Measurements from ENCODE around the gene SYNM.

The SYNM gene

DNA sequence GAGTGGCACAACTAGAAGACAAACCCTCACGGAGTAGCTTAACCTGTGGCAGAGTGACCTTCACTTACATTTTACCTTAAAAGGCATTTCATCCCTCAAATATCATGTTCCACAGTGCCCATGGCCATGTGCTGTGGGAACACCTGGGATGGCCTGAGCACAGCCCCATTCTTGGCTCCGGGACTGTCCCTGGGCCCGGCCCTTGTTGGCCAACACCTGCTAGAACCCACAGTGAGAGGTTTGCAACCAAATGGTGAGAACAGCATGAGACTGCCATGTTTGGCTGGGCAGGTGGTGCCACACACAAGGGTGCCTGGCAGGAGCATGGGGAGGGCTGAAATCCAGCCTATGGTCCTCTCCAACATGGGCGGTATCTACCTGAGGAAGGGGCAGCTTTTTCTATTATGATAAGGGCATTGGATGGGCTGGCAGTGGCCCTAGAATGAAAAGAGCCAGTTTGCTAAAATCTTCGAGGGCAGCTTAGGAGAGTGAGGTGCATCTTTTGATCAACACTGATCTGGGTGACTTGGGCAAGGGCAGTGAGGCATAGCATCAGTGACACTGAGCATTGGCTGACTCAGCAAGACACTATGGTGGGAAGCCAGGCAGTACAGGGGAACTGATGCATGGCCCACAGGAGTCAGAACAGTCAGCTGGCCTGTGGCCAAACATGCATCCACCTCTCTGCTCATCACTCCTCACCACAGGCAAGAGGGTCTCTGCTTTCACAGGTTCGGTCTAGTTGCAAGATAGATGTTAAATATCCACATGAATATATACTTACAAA lies 53.9 kb downstream of the SYNM start:
- TF ChIP-seq POLR2AphosphoS5 (IDR thresholded peaks at IDR 0.05; ENCODE audit: low read depth, low read length) = no peak

DNA sequence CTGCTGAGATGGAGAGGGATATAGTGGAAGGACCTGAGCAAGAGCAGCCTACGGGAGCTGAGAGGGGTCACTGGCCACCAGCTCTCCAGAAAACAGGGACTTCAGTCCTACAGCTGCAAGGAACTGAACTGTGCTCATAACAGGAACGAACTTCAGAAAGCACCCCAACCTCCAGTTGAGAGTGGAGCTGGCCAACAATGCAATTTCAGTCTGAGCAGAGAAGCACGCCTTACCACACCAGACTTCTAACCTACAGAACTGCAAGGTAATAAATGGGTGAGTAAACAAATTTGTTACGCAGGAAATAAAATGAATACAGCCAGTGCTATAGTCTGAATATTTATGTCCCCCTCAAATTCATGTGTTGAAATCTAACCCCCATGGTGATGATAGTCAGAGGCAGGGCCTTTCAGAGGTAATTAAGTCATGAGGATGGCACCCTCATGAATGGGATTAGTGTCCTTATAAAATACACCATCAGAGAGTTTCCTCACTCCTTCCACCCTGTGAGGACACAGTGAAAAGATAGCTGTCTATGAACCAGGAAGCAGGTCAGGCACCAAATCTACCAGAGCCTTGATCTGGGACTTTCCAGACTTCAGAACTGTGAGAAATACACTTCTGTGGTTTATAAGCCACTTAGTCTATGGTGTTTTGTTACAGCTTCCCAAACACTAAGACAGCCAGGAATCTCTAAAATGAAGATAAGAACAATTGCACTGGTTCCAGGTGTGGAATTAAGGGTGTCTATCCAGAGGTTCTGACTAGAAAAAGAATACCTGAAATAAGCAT lies 58.6 kb downstream of the SYNM start:
- TF ChIP-seq POLR2AphosphoS5 (IDR thresholded peaks at IDR 0.05; ENCODE audit: low read depth, low read length) = no peak
- TF ChIP-seq SIN3A (IDR thresholded peaks at IDR 0.05; ENCODE audit: borderline replicate concordance, insufficient read depth, low read length) = no peak
- no peak for TF ChIP-seq FOXP2 (optimal IDR thresholded peaks at IDR 0.05; ENCODE audit: borderline replicate concordance, extremely low read depth, extremely low read length, insufficient read depth)
- TF ChIP-seq, protein P1, sequence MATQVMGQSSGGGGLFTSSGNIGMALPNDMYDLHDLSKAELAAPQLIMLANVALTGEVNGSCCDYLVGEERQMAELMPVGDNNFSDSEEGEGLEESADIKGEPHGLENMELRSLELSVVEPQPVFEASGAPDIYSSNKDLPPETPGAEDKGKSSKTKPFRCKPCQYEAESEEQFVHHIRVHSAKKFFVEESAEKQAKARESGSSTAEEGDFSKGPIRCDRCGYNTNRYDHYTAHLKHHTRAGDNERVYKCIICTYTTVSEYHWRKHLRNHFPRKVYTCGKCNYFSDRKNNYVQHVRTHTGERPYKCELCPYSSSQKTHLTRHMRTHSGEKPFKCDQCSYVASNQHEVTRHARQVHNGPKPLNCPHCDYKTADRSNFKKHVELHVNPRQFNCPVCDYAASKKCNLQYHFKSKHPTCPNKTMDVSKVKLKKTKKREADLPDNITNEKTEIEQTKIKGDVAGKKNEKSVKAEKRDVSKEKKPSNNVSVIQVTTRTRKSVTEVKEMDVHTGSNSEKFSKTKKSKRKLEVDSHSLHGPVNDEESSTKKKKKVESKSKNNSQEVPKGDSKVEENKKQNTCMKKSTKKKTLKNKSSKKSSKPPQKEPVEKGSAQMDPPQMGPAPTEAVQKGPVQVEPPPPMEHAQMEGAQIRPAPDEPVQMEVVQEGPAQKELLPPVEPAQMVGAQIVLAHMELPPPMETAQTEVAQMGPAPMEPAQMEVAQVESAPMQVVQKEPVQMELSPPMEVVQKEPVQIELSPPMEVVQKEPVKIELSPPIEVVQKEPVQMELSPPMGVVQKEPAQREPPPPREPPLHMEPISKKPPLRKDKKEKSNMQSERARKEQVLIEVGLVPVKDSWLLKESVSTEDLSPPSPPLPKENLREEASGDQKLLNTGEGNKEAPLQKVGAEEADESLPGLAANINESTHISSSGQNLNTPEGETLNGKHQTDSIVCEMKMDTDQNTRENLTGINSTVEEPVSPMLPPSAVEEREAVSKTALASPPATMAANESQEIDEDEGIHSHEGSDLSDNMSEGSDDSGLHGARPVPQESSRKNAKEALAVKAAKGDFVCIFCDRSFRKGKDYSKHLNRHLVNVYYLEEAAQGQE (IDR thresholded peaks at IDR 0.05; ENCODE audit: insufficient read depth in 1 of 2, low read depth in 2 of 2, low read length in 2 of 2) = no peak
- TF ChIP-seq TAF1 (IDR thresholded peaks at IDR 0.05; ENCODE audit: borderline replicate concordance, insufficient read depth, low read length) = no peak

DNA sequence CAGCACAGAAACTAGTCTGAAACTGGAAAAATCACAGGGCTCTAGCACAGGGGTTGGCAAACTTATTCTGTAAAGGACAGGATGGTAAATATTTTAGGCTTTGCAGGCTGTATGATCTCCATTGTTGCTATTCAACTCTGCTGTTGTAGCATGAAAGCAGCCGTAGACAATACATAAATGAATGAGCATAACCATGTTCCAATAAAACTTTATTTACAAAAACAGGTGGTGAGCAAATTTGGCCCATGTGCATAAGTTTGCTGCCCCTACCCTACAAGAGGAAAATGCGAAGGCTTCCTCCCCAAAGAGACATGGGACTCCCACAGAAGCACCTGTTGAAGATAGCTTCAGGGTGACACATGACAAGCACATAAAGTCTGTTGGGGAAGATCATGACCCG lies 59.2 kb downstream of the SYNM start:
- TF ChIP-seq SIN3A (IDR thresholded peaks at IDR 0.05; ENCODE audit: borderline replicate concordance, insufficient read depth, low read length) (no peak), TAF1 (IDR thresholded peaks at IDR 0.05; ENCODE audit: borderline replicate concordance, insufficient read depth, low read length) (no peak), FOXP2 (optimal IDR thresholded peaks at IDR 0.05; ENCODE audit: borderline replicate concordance, extremely low read depth, extremely low read length, insufficient read depth) (no peak), POLR2AphosphoS5 (IDR thresholded peaks at IDR 0.05; ENCODE audit: low read depth, low read length) (no peak)
- TF ChIP-seq, protein P1 (IDR thresholded peaks at IDR 0.05; ENCODE audit: insufficient read depth in 1 of 2, low read depth in 2 of 2, low read length in 2 of 2) = no peak

DNA sequence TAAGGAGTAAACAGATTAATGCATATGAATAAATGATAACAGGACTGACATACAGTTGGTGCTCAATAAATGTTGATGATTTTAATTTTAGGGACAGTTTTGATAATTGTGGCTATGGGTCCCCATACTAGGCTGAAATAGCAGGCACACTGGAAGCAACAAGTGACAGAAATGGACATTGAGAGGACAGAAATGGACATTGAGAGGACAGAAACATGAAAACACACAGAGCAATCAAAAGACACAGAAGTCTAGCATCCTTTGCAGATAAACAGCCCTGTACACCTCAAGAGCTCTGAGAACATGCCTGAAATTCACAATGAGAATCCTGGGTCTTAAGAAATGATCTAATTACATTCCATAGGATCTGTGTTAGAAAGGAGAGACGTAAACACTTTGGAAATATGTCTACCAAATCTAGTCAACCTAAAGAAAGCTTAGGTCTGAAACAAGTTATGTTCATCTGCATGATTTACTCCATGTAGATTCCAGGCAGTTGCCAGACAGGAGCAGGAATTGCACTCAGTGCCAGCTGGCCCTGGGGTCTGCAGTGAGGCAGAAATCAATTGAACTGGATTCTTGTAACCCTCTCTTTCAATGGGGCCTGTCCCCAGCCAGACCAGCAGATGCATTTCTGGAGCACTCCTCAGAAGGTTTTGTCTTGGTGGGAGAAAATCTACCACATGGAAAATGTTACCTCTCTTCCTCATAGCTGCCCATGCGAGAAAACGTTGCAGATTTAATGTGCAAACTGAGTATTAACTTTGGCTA lies 60.3 kb downstream of the SYNM start:
- no peak for TF ChIP-seq POLR2AphosphoS5 (IDR thresholded peaks at IDR 0.05; ENCODE audit: low read depth, low read length)
- no peak for TF ChIP-seq SIN3A (IDR thresholded peaks at IDR 0.05; ENCODE audit: borderline replicate concordance, insufficient read depth, low read length)
- no peak for TF ChIP-seq TAF1 (IDR thresholded peaks at IDR 0.05; ENCODE audit: borderline replicate concordance, insufficient read depth, low read length)
- TF ChIP-seq, protein P1 (IDR thresholded peaks at IDR 0.05; ENCODE audit: insufficient read depth in 1 of 2, low read depth in 2 of 2, low read length in 2 of 2) = no peak

DNA sequence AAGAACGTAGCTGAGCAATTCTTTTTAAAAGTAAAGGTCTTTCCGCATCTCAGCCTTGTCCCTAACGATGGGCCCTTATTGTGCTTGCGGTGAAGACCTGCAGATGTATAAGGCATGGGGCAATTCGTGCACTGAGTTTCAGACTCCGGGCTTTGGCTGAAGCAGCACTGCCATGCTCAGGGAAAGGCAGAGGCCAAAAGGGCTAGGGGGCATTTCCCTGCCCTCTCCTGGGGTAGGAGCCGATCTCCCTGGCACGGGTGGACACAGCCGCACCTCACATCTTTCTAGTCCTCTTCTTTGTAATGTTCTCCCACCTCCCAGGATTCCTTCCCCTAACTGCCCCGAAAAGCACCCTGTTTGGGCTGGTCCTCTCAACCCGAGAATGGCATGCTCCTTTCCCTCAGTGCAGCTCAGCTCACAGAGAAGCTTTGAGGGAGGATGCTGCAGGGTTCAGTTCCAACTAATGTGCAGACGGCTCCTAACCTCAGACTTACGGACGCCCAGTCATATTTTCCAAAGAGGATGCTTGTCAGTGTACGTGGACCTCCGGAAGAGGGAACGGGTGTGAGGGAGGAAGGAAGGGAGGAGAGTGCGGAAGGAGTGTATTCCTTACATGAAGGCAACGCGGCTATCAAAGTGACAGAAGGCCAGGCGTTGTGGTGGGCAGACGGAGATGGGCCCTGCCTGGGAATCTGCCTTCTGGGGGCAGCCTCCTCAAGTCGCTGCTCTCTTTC lies 61.2 kb downstream of the SYNM start:
- TF ChIP-seq TAF1 (IDR thresholded peaks at IDR 0.05; ENCODE audit: borderline replicate concordance, insufficient read depth, low read length) (no peak), FOXP2 (optimal IDR thresholded peaks at IDR 0.05; ENCODE audit: borderline replicate concordance, extremely low read depth, extremely low read length, insufficient read depth) (no peak), SIN3A (IDR thresholded peaks at IDR 0.05; ENCODE audit: borderline replicate concordance, insufficient read depth, low read length) (no peak), POLR2AphosphoS5 (IDR thresholded peaks at IDR 0.05; ENCODE audit: low read depth, low read length) (no peak)
- TF ChIP-seq, protein P1 (IDR thresholded peaks at IDR 0.05; ENCODE audit: insufficient read depth in 1 of 2, low read depth in 2 of 2, low read length in 2 of 2) = no peak

Measured in PFSK-1 (cell line).